ENCODE results near the gene GRIA1. TPM values are rescaled to one million over a fixed set of nuclear protein-coding genes. Genes with fewer than 3 reads are reported as not detected.

The GRIA1 gene
- polyA plus RNA-seq, 6 donors from 2014 or later: not detected

- no peak overlapping the region for H3K27ac Mint-ChIP-seq
- H3K9me3 Mint-ChIP-seq: peaks cover 0 to 10% (median 2%) of the 10 kb centered on the region in 7 donors
- no peaks in the 10 kb centered on the region for H3K27me3 Mint-ChIP-seq
- DNase-seq (no peak), ATAC-seq (ENCODE audit: low read depth in 2 of 2) (no peak)
- no peaks in the 10 kb centered on the region for H3K4me1 Mint-ChIP-seq
- no peaks in the 10 kb centered on the region for H3K36me3 Mint-ChIP-seq
- no peak overlapping the region for H3K4me3 Mint-ChIP-seq
These were observed 183.9 kb downstream of the GRIA1 start for GRCh38 chr5:153674356-153674755.

DNA sequence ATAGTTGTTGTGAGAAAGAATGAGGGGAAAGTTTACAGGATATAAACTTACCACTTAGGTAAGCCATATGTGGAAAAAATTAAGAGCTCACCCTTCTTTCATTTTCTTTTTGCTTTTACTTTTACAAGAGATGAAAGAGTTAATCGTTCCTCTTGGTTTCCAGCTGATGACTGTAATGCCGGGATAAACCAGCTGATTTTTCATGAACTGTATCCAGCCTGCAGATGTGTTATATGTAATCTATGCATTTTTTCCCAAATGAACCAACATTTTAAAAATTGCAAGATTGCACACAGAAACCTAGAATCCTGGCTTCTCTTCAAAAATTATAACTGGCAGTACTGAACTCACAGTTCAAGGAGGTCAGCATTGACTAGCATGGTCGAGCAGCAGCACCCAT is 185.9 kb downstream of the GRIA1 start:
- Mint-ChIP-seq H3K36me3 (no peaks in the 10 kb centered on the region), H3K27me3 (no peaks in the 10 kb centered on the region), H3K27ac (no peak overlapping the region), H3K4me3 (no peak overlapping the region), H3K9me3 (peaks cover 0 to 10% (median 2%) of the 10 kb centered on the region in 7 donors), H3K4me1 (no peaks in the 10 kb centered on the region)
- ATAC-seq (ENCODE audit: low read depth in 2 of 2) (no peak), DNase-seq (no peak)

GRCh38 chr5:153676821-153677220 is 186.4 kb downstream of the GRIA1 start:
- Mint-ChIP-seq H3K9me3 (peaks cover 0 to 10% (median 2%) of the 10 kb centered on the region in 7 donors), H3K27ac (no peak overlapping the region), H3K36me3 (no peaks in the 10 kb centered on the region), H3K27me3 (no peaks in the 10 kb centered on the region), H3K4me1 (no peaks in the 10 kb centered on the region), H3K4me3 (no peak overlapping the region)
- ATAC-seq (ENCODE audit: low read depth in 2 of 2) (no peak), DNase-seq (no peak)

GRCh38 chr5:153678617-153679329 is 188.3 kb downstream of the GRIA1 start:
- H3K4me3 Mint-ChIP-seq: no peak overlapping the region
- no peaks in the 10 kb centered on the region for H3K27me3 Mint-ChIP-seq
- H3K9me3 Mint-ChIP-seq: peaks cover 0 to 7% (median 0%) of the 10 kb centered on the region in 7 donors

GRCh38 chr5:153690236-153690635 is 199.8 kb downstream of the GRIA1 start:
- DNase-seq (no peak), ATAC-seq (ENCODE audit: low read depth in 2 of 2) (no peak)
- Mint-ChIP-seq H3K4me3 (no peak overlapping the region), H3K27me3 (peaks cover 0 to 5% (median 0%) of the 10 kb centered on the region in 3 donors), H3K9me3 (peaks cover 0 to 2% (median 0%) of the 10 kb centered on the region in 7 donors), H3K36me3 (no peaks in the 10 kb centered on the region), H3K4me1 (no peaks in the 10 kb centered on the region), H3K27ac (no peak overlapping the region)

More at GRCh38 chr5:153678617-153679329, 188.3 kb downstream of the GRIA1 start:
- no peaks in the 10 kb centered on the region for H3K4me1 Mint-ChIP-seq
- no peak for ATAC-seq (ENCODE audit: low read depth in 2 of 2)
- H3K36me3 Mint-ChIP-seq: no peaks in the 10 kb centered on the region
- H3K27ac Mint-ChIP-seq: no peak overlapping the region
- no peak for DNase-seq

DNA sequence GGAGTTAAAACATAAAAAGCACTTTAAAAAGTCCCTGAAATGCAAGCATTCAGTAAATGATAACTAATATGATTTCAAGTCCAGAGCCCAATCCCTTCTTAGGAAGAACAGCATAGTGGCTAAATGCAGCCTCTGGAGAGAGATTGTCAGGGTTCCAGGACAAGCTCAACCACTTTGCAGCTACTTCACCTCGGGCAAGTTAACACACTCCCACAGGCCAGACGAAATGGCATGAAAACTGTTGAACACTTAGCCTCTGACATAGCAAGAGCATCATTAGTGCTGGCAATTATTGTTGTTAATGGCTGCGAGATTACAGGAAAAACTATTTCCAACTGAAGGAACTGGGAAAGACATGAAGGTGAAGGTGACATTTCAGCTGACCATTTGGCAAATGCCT is 205.8 kb downstream of the GRIA1 start:
- Mint-ChIP-seq H3K4me3 (no peak overlapping the region), H3K27ac (no peak overlapping the region), H3K36me3 (no peaks in the 10 kb centered on the region), H3K27me3 (no peaks in the 10 kb centered on the region), H3K4me1 (no peaks in the 10 kb centered on the region), H3K9me3 (peaks cover 0 to 4% (median 0%) of the 10 kb centered on the region in 7 donors)
- ATAC-seq (ENCODE audit: low read depth in 2 of 2): no peak
- DNase-seq: no peak

DNA sequence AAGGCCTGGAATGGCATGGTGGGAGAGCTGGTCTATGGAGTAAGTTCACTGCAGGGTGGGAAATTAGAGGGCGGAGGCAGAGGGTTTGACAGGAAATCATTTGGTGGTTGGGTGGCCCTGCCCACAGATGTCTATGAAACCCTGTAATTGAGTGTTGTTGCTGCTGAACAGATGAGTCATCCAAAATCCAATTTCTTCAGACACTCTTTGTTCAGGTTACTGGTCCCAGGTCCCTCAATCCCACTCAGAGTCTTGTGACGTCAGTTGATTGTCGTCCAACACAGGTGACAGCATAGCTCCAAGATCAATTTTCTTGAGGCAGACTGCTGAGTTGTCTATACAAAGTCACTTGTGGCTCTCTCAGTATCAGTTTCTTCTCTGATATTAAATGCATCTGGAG is 208.6 kb downstream of the GRIA1 start:
- no peak overlapping the region for H3K4me3 Mint-ChIP-seq
- DNase-seq: no peak
- H3K27me3 Mint-ChIP-seq: no peaks in the 10 kb centered on the region
- peaks cover 0 to 4% (median 0%) of the 10 kb centered on the region in 7 donors for H3K9me3 Mint-ChIP-seq
- no peak overlapping the region for H3K27ac Mint-ChIP-seq
- H3K36me3 Mint-ChIP-seq: no peaks in the 10 kb centered on the region
- no peaks in the 10 kb centered on the region for H3K4me1 Mint-ChIP-seq
- no peak for ATAC-seq (ENCODE audit: low read depth in 2 of 2)

DNA sequence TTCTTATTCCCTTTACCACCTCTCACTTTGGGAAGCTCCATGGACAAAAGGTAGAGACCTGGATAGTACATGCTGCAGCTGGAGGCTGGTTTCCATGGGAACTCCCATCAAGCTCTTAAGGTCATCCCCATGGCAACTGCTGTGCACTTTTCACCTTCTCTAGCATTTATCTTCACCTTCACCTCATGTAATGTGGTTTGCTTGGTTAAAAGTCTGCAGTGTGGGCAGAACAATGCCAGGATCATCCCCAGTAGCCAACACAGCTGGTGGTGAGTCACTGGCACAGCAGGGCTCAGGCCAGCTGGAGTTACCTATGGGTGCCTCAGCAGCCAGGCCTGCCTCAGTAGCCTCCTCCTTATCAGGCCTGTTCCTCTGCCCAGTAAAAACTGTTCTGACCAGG is 210.5 kb downstream of the GRIA1 start:
- Mint-ChIP-seq H3K4me1 (no peaks in the 10 kb centered on the region), H3K4me3 (no peak overlapping the region), H3K9me3 (peaks cover 0 to 6% (median 0%) of the 10 kb centered on the region in 7 donors), H3K27me3 (no peaks in the 10 kb centered on the region), H3K27ac (no peak overlapping the region), H3K36me3 (no peaks in the 10 kb centered on the region)
- DNase-seq: no peak
- no peak for ATAC-seq (ENCODE audit: low read depth in 2 of 2)

- Mint-ChIP-seq H3K4me1 (no peaks in the 10 kb centered on the region), H3K36me3 (no peaks in the 10 kb centered on the region), H3K27ac (no peak overlapping the region), H3K27me3 (no peaks in the 10 kb centered on the region), H3K9me3 (peaks cover 0 to 6% (median 0%) of the 10 kb centered on the region in 7 donors), H3K4me3 (no peak overlapping the region)
- DNase-seq (no peak), ATAC-seq (ENCODE audit: low read depth in 2 of 2) (no peak)
These were observed 211.8 kb downstream of the GRIA1 start for GRCh38 chr5:153702265-153702664.

DNA sequence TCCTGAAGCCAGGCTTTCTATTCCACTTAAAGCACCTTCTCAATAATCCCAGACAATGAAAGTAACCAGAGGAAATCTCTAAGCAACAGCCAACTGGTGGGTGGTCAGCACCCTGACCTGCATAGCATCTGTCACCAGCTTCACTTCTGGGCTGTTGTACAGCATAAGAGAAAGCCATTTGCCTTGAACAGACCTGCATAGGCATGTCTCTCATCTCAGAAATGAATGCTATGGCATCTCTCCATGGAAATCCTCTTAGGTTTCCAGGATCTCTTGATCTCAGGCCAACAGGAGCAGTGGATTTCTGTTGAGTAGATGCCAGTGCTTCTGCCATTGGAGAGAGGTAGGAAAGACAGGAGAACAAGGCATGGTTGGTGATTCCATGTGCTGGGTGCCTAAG is 213.6 kb downstream of the GRIA1 start:
- DNase-seq (no peak), ATAC-seq (ENCODE audit: low read depth in 2 of 2) (no peak)
- Mint-ChIP-seq H3K27me3 (no peaks in the 10 kb centered on the region), H3K9me3 (peaks cover 0 to 6% (median 0%) of the 10 kb centered on the region in 7 donors), H3K36me3 (no peaks in the 10 kb centered on the region), H3K4me3 (no peak overlapping the region), H3K27ac (no peak overlapping the region), H3K4me1 (no peaks in the 10 kb centered on the region)

GRCh38 chr5:153707626-153708025 is 217.2 kb downstream of the GRIA1 start:
- Mint-ChIP-seq H3K4me3 (no peak overlapping the region), H3K36me3 (peaks cover 0 to 6% of the 10 kb centered on the region in 2 donors), H3K27ac (no peak overlapping the region), H3K9me3 (peaks cover 0 to 12% (median 2%) of the 10 kb centered on the region in 7 donors), H3K27me3 (no peaks in the 10 kb centered on the region), H3K4me1 (no peaks in the 10 kb centered on the region)
- DNase-seq (no peak), ATAC-seq (ENCODE audit: low read depth in 2 of 2) (no peak)

DNA sequence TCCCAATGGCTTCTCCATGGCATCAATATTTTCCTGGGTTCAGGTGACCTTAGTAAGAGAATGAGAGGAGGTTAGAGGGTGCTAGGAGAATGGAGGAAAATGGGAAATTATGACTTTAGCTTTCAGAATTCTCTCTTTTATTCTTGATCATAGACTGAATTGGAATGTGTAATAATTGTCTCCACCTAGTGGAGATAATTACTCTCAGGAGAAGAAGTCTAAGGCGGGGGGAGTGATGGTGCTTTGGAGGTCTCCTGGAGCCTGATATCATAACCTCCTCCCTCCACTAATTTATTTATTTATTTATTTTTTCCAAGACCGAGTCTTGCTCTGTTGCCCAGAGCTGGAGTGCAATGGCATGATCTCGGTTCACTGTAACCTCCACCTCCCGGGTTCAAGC is 221.3 kb downstream of the GRIA1 start:
- H3K27me3 Mint-ChIP-seq: no peaks in the 10 kb centered on the region
- no peaks in the 10 kb centered on the region for H3K4me1 Mint-ChIP-seq
- DNase-seq: no peak

DNA sequence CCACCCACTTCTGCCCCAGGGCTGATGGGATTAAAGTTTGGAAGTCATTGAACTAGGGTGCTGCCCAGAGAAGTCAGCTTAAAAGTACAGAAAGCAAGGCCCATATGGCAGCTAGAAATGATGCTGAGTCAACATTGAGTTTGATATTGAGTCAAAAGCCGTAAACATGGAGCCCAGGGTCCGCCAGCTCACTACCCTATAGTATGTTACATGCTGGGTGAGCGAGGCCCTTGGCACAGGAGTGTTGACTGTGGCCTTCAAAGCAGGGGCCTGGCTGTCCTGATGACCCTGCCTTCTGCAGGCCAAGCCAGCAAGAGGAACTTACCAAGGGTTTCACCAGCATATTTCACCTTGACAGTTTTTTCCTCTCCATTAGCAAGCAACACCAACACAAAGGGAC is 222.5 kb downstream of the GRIA1 start:
- H3K27ac Mint-ChIP-seq: no peak overlapping the region
- no peak overlapping the region for H3K4me3 Mint-ChIP-seq
- no peak for ATAC-seq (ENCODE audit: low read depth in 2 of 2)
- no peak for DNase-seq
- H3K36me3 Mint-ChIP-seq: peaks cover 0 to 9% of the 10 kb centered on the region in 2 donors
- no peaks in the 10 kb centered on the region for H3K27me3 Mint-ChIP-seq
- H3K9me3 Mint-ChIP-seq: peaks cover 0 to 15% (median 2%) of the 10 kb centered on the region in 7 donors
- H3K4me1 Mint-ChIP-seq: no peaks in the 10 kb centered on the region

More for the DNA sequence above, 221.3 kb downstream of the GRIA1 start:
- Mint-ChIP-seq H3K4me3 (no peak overlapping the region), H3K27ac (no peak overlapping the region), H3K9me3 (peaks cover 0 to 12% (median 0%) of the 10 kb centered on the region in 7 donors), H3K36me3 (peaks cover 0 to 6% of the 10 kb centered on the region in 2 donors)
- ATAC-seq (ENCODE audit: low read depth in 2 of 2): no peak

DNA sequence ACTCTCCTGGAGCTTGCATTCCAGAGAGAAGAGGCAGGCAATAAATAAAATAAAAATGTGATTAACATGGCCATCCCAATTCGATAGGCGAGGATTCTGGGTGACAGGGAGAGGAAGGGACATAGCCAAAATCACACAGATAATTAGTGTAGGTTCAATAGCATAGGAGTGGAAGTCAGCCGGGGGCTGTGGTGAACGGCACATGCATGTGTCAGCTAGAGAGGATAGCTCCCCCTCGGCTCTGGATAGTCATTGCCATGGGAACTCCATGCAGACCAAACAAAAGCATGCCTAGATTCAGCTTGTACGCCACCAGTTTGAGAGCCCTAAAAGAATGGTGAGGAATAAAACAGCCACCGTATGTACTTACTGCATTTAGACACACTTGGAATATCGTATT is 223.5 kb downstream of the GRIA1 start:
- no peak for DNase-seq
- H3K36me3 Mint-ChIP-seq: peaks cover 0 to 9% of the 10 kb centered on the region in 2 donors
- ATAC-seq (ENCODE audit: low read depth in 2 of 2): no peak
- H3K27ac Mint-ChIP-seq: no peak overlapping the region
- H3K4me3 Mint-ChIP-seq: no peak overlapping the region
- no peaks in the 10 kb centered on the region for H3K4me1 Mint-ChIP-seq
- no peaks in the 10 kb centered on the region for H3K27me3 Mint-ChIP-seq
- peaks cover 0 to 15% (median 2%) of the 10 kb centered on the region in 7 donors for H3K9me3 Mint-ChIP-seq

All from naive B cell (primary cell).